GM19324 (cell line): ENCODE measurements around the gene ALB.
"Not testable (repeated sequence)": the region's sequence is repeated elsewhere in the genome, so short reads cannot be mapped to it uniquely, and the experiment has no call there.

Experiments
- ATAC-seq: cut with Tn5 transposase; IDR thresholded peaks from one replicate; pipeline ENCODE4 v1.9.1; 2021; ENCODE audit warnings: mild to moderate bottlenecking, moderate library complexity; ENCODE audit not compliant: unreplicated experiment, low FRiP score

The ALB gene

DNA sequence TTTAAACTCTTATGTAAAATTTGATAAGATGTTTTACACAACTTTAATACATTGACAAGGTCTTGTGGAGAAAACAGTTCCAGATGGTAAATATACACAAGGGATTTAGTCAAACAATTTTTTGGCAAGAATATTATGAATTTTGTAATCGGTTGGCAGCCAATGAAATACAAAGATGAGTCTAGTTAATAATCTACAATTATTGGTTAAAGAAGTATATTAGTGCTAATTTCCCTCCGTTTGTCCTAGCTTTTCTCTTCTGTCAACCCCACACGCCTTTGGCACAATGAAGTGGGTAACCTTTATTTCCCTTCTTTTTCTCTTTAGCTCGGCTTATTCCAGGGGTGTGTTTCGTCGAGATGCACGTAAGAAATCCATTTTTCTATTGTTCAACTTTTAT, at the start of gene ALB:
Gene ALB, plus strand, starts transcription at position 246 of the 400 bp plus-strand sequence. Its CDS starts 41 bp downstream, at position 287.
- no peak for ATAC-seq

DNA sequence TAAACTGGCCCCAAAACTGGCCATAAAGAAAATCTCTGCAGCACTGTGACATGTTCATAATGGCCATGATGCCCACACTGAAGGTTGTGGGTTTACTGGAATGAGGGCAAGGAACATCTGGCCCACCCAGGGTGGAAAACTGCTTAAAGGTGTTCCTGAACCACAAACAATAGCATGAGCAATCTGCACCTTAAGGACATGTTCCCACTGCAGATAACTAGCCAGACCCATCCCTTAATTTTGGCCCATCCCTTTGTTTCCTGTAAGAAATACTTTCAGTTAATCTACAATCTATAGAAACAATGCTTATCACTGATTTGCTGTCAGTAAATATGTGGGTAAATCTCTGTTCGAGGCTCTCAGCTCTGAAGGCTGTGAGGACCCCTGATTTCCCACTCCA, 46.9 kb upstream of the ALB start:
- ATAC-seq = not testable (repeated sequence)

DNA sequence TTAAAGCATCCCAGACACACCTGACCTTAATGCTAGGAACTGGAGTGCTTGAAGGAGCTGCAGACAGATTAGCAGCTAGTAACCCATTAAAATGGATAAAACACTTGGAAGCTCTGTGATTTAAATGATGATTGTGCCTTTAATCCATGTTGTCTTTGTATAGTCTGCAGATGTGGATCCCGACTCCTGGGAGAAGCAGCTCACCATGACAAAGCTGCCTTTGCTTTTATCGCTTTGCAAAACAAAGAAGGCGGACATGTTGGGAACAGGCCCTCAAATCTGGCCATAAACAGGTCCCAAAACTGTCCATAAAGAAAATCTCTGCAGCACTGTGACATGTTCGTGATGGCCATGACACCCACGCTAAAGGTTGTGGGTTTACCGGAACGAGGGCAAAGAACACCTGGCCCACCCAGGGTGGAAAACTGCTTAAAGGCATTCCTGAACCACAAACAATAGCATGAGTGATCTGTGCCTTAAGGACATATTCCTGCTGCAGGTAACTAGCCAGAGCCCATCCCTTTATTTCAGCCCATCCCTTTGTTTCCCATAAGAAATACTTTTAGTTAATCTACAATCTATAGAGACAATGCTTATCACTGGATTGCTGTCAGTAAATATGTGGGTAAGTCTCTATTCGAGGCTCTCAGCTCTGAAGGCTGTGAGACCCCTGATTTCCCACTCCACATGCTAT, 34.4 kb upstream of the ALB start:
- ATAC-seq = not testable (repeated sequence)

DNA sequence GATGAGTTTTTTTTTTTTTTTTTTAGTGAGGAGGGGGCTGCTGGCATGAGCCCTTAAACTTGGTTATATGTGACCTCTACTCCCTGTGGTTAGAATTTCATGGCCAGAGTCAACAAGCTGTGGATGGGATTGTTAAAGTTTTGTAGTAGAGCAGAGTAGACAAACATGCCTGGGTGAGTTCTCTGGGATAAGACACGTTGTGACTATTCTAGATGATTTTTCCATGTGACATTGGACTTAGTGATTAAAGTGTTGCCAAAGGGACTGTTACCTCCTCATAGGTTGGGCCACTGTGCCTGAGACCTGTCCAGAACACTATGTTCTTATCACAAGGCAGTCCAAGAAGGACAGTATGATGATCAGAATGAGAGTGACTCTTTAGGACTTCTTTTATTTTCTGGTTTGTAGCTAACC, 28.8 kb upstream of the ALB start:
- no peak for ATAC-seq

DNA sequence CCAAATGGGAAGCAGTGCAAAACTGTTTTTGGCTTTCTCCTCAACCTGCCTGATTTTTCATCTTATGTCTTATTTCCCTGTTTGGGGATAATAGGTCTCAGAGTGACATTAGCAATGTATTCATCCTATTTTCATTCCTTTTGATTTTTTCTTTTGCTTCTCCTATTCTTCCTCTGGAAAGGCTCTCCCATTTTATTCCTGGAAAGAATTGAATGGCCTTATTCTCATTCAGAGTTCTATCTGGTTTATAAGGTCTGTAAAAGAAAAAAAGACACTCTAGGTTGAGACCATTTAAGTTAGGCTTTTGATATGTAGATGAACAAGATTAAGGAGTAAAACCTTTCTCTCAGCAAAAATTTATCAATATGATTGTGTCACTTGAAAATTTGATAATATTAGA, 27.8 kb upstream of the ALB start:
- ATAC-seq = no peak

DNA sequence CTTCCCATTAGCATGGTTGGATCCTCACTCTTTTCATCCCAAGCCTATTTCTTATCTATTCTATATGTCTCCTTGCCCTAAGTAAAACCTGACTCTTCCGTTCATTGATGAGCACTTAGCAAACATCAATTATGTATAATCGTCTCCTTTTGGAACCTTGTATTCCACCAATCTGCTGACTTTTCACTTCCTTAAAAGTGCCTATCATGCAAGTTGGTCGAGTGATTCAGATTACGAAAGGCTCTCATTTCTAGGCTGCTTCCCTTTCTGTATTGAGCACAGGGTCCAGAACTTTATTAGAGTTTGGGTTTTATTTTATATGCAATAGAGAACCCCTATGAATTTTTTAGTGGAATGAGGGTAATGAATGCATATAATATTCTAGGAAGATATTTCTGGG, 27.1 kb upstream of the ALB start:
- no peak for ATAC-seq

DNA sequence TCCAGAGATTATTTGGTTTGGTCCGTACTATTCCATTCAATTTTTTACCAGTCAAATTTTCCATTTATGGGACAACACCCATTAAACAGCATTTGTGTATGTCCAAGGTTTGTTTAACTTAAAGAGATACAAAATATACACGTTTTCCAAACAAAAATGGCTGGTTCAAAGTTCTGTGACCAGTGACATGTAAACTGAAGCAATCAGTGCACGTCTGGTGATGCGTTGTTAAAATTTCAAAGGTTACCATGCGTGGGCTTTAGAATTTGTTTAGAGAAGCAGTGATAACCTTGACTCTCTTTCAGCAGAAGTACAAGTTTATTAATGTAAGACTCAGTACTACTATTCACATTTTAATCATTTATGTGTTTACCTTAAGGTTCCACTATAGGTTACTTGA, 25.2 kb upstream of the ALB start:
- no peak for ATAC-seq

DNA sequence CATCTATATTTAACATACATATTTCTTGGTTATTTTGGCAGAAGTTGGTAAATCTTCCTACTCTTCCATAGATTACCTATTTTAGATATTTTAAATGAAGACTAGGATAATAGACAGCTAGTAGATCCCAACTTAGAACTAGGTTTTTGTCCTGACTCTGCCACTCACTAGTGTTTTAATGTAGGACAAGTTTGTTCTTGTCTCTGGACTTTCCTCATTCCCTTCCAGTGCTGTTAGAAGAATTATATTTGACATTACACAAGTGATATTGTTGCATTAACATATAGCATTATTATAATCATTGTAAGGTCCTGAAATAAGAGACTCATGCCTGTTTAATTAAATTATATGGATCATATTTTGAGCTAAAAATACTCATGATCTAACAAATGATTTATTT, 24.1 kb upstream of the ALB start:
- ATAC-seq = no peak

DNA sequence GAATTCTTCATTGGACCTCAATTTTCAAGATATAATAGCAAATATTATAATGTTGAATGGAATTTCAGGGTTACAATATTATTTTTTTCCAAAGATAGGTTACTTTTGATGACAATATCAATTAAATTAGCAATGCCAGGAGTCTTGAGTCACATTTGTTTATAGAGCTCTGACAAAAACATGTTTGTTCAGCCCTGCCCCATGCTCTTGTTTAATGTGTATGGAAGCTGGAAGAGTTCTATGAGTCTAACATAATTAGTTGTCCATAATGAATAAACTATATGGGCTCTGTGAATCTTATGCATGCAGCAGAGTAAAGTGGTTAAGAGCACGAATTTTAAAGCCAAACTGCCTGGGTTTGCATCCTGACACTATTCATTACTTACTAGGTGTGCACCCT, 22.9 kb upstream of the ALB start:
- ATAC-seq = no peak

DNA sequence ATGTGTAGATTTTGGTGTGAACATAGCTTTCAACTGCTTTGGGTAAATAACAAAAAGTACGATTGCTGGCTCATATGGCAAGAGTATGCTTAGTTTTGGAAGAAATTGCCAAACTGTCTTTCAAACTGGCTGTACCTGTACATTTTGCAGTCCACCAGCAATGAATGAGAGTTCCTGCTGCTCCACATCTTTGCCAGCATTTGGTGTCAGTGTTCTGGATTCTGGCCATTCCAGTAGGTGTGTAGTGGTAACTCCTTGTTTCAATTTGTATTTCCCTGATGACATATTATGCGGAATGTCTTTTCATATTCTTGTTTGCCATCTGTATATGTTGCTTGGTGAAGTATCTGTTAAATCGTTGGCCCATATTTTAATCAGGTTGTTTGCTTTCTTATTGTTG, 20.6 kb upstream of the ALB start:
- no peak for ATAC-seq

DNA sequence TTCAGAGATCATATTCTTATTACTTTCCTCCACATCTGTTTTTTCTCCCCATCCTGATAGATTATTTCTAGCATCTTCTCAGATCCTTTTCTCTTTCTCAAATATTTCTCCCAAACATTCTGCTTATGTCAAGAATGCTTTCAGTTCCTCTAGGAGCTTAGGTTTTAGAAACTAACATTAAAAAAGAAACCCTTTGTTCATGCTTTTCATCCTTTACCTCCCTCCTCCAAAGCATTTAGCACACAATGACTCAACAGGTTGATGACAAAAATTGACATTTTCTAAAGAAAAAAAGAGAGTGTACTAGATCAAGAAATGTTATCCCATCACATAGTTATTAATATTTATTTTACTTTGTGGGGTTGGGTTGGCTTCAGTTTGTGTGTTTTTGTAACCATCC, 16.5 kb upstream of the ALB start:
- no peak for ATAC-seq

DNA sequence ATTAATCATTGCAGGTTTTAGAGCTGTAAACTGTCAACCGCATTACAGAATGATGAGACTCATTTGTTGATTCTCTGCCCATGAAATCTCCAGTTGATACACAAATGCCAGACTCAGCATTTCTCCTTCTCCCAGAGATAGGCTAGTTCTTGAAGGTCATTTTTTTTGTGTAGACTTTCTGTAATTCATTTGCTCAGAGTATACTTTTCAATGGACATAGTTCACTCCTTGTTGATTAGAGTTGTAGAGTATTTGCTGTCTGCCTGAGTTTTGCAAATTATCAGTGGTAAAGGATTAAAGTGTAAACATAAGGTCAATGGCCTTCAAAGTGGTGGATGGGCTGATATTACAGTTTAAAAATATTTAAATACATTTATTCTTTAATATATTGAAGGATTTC, 15.2 kb upstream of the ALB start:
- no peak for ATAC-seq

DNA sequence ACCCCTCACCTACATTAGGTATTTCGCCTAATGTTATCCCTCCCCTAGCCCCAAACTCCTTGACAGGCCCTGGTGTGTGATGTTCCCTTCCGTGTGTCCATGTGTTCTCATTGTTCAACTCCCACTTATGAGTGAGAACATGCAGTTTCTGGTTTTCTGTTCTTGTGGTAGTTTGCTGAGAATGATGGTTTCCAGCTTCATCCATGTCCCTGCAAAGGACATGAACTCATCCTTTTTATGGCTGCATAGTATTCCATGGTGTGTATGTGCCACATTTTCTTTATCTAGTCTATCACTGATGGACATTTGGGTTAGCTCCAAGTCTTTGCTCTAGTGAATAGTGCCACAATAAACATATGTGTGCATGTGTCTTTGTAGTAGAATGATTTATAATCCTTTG, 14.4 kb upstream of the ALB start:
- ATAC-seq = not testable (repeated sequence)

DNA sequence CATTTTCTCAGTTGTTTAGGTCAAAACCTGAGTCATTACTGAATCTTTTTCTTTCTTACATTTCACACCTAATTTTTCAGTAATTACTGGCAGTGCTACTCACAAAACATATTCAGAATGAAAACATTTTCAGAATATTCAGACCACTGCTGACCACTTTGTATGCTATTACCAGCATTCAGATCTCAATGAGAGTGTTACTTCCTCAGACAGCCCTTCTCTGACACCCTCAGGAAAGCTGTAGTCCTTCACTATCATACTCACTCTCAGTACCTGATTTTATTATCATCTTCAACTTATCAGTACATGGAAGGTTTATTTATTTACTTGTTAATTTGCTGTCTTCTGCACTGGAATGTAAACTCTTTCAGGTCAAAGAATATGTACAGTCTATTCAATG, 12.3 kb upstream of the ALB start:
- ATAC-seq = no peak

DNA sequence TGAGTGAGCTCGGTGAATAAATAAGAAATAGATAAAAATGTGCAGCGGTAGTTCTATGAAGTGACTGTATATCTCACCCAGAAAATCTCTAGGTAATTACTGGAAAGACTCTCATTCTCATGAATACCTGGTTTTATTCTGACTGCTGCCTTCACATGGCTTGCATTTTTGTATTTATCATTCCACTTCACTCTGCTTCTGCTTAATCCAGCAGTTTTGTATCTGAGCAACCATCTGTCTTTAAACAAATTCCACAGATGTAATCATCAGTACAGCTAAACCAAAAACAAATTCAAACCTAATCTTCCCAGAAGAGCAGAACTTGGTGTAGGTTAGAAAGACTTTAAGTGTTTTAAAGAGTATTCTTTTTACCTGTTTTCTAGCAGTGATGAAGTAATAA, 11.2 kb upstream of the ALB start:
- ATAC-seq = no peak

DNA sequence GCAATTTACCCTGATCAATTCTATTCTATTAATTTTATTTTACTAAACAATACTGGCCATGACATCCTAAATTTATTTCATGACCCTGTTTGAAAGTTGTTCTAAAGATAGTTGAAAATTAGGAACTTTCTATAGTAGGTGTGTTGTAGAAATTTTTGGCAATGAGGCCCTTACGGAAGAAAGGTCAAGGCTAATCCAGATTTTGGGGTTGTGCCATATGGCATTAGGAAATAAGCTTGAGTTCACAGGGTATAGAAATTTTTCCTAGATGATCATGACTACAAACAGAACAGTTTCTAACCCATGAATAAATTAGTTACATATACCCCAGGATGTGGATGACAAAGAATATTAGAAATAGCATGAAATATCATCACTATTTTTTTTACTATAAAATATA, 7.8 kb upstream of the ALB start:
- ATAC-seq = no peak

DNA sequence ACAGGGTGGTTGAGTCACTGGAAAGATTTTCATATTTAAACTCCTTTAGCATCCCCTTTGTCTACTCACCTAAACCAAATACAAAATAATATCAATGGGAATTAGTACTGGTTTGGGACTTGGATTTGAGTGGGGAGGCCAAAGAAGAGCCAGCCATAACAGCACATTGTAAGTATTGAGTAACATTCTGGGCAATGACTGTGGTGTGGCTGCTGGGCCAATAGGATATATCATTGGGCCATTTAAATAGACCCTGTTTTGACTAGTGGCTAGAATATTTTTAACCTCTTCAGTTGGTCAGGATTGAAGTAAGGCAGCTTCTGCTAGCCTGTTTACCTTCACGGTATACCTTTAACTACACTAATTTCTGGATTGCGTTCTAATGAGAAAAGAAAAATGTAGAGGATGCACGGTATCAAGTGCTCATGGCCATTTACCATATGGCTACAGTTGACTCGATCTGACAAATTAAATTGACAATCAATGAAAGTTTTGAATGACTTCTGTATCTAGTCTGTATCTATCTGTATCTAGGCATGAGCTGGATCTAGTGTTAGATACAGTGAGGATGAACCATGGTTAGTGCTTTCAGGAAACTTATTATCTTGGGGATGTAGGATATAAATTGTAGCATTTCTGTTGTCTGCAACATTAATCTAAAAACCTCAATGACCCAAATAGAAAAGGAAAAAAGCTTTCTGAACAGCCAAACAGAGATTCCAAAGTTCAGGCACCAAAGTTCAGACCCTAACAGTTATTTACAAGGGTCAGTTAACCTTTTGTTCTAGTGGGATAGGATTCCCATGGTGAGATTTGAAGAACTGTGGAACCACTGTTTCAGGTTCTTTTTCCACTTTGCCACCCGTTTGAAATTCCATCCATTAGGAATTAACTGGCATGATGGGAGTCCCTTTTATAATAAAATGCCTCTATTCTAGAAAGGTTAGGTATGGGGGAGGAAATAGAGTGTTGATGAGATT, 6.8 kb upstream of the ALB start:
- no peak for ATAC-seq

DNA sequence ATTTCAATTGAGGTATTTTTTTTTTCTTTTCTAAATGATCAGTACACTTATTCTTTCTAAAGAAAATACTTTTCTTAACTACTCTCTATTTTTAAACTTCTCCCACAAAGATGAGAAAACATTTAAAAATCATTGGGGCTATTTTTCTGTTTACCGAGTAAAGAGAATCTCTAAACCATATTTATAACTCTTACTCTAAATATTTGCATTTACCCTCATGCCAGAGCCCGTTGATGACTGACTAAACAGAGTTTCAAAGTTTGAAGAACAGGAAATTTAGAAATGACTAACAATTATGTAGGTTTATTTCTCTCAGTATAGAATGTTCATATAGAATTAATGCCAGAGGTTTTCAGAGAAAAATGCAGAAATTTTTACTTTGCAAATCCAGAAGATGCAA, 2.7 kb upstream of the ALB start:
- no peak for ATAC-seq

DNA sequence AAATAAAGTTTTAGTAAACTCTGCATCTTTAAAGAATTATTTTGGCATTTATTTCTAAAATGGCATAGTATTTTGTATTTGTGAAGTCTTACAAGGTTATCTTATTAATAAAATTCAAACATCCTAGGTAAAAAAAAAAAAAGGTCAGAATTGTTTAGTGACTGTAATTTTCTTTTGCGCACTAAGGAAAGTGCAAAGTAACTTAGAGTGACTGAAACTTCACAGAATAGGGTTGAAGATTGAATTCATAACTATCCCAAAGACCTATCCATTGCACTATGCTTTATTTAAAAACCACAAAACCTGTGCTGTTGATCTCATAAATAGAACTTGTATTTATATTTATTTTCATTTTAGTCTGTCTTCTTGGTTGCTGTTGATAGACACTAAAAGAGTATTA, 370 bp downstream of the ALB start:
- no peak for ATAC-seq

DNA sequence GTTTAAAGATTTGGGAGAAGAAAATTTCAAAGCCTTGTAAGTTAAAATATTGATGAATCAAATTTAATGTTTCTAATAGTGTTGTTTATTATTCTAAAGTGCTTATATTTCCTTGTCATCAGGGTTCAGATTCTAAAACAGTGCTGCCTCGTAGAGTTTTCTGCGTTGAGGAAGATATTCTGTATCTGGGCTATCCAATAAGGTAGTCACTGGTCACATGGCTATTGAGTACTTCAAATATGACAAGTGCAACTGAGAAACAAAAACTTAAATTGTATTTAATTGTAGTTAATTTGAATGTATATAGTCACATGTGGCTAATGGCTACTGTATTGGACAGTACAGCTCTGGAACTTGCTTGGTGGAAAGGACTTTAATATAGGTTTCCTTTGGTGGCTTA, 1.1 kb downstream of the ALB start:
- no peak for ATAC-seq

DNA sequence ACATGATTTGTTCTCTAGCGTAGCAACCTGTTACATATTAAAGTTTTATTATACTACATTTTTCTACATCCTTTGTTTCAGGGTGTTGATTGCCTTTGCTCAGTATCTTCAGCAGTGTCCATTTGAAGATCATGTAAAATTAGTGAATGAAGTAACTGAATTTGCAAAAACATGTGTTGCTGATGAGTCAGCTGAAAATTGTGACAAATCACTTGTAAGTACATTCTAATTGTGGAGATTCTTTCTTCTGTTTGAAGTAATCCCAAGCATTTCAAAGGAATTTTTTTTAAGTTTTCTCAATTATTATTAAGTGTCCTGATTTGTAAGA, 2.4 kb downstream of the ALB start:
- ATAC-seq = no peak

DNA sequence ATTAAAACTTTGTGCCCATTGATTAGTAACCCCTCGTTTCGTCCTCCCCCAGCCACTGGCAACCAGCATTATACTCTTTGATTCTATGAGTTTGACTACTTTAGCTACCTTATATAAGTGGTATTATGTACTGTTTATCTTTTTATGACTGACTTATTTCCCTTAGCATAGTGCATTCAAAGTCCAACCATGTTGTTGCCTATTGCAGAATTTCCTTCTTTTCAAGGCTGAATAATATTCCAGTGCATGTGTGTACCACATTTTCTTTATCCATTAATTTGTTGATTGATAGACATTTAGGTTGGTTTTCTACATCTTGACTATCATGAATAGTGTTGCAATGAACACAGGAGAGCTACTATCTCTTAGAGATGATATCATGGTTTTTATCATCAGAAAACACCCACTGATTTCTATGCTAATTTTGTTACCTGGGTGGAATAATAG, 3.2 kb downstream of the ALB start:
- no peak for ATAC-seq
